Daoy (cell line): ENCODE measurements around the gene FSCN2. TPM values are rescaled to one million over a fixed set of nuclear protein-coding genes. Genes with fewer than 3 reads are reported as not detected.
A peak's percentile ranks its signal among the peaks of the same experiment; 100 is the strongest.

Experiments used
- DNase-seq: peaks from one replicate; pipeline ENCODE4 v3.0.0-alpha.2; 2015; ENCODE audit warnings: low read depth
- total RNA-seq: library from RNA; depleted of rRNA; stranded (reverse); fragments of >200 nt; shearing (Covaris generic); gene quantifications from 2 replicates; pipeline ENCODE4 v1.2.3, GENCODE V29; 2014

Gene FSCN2
- total RNA-seq, 1 experiment from 2014 or later = 0.17 TPM

GRCh38 chr17:81512562-81513371 lies 15.4 kb upstream of the FSCN2 start, which contains the start of gene ACTG1:
TSS of gene ACTG1 (minus strand) at chr17:81512799. CDS start at chr17:81512354, 445 bp downstream.
- peak; percentile 95 for DNase-seq

DNA sequence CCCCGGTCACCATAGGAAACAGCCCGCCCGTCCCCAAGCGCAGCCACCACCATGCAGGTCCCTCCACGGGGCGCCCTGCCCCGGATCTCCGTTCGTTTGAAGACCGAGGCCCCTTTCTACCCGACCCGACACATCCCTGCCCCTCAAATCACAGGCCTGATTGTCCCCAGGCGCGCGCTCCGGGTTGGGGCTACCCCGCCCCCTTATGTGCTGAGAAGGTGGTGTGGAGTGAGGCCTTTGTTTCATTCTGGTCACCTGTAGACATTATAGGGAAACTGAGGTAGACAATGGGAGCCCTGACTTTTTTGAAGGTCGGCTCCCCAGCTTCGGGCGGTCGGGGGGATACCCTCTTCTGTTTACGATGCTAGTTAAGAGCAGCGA lies 14.8 kb upstream of the FSCN2 start:
- DNase-seq = peak; percentile 83

GRCh38 chr17:81513753-81514488 lies 14.3 kb upstream of the FSCN2 start:
- peak; percentile 84 for DNase-seq

DNA sequence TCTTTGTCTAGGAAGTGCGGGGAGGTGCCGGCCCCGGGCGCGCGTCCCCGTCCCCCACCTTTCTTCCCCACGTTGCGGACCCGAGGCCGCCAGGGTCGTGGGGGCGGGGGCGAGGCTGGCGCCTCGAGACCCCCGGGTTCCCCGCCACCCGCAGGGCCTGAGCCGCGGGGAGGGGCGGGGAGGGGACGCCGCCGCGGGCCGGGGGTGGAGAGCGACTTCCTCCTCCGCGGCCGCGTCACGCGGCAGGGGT lies 13.8 kb upstream of the FSCN2 start:
- DNase-seq = no peak

DNA sequence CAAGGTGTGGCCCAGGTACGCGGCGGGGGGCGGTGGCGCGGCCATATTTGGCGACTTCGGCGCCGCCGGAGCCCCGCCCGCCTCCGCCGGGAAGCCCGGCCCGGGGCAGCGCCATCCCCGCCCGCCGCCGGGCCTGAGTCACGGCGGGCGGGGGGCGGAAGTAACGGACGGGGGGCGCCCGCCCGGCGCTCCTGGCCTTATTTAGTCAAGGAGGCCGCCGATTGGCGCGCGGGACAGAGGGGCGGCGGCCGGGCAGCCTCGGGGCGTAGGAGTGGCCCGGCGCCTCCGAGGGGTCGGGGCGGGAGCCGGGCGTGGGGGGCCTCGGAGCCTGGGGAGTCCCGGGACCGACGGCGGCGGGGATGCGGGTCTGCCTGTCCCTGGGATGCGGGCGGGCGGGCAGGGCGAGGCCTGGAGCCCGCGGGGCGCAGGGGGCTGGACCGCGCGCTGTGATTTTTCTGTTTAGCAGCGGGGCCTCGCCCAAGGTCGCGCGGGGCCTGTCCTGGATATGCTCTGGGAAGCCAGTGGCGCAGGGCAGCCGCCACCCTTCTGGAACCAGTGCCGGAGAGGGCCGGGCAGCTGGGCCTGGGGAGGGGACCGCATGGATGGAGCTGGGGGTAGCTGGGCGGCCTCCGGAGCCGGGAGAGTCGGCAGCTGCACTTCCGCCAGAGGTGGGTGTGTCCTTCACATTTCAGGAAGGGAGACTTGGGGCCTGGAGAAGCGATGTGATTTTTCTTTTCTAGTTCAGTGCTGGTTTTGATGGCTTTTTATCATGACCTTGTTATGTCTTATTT lies 13.2 kb upstream of the FSCN2 start:
- peak; percentile 93 for DNase-seq

GRCh38 chr17:81515530-81516041 lies 12.6 kb upstream of the FSCN2 start:
- DNase-seq = no peak

GRCh38 chr17:81516439-81516838 lies 11.7 kb upstream of the FSCN2 start:
- peak; percentile 15 for DNase-seq

- DNase-seq = no peak
Measured at GRCh38 chr17:81517009-81517338, 11.2 kb upstream of the FSCN2 start.

DNA sequence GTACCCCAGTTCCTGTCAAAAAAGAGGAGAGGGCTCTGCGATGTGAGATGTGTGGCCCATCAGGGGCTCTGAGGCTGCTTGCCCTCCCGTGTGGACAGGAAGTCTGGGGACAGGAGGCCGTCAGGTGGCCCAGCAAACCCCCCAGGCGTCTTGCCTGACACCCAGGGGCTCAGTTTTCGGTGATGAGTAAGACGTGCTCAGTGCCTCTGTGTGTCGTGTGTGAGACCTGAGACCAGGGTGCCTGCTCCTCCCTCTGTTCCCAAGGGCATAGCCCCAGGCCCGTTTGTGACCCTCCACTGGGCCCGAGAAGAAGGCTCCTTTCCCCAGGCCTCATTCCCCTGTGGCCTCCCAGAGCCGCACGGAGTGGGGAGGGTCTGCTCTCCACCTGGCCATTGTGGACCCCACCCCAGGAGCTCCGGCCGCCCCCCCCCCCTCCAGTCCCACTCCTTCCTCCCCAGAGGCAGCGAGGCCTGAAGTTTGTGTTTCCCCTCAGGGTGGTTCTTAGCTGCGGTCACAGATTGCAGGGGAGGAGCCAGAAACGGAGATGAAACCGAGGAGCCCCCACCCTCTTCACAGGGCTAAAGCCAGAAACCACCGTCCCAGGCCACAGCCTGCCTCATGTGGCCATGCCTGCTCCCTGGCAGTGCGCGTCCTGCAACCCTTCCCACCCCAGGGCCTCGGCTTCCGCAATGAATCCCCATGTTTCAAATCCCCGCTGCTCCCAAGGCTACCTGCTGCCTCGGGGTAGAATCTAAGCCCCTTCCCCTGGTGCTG lies 10.7 kb upstream of the FSCN2 start:
- DNase-seq = peak; percentile 42

- DNase-seq = peak; percentile 11
Measured at GRCh38 chr17:81518113-81518784, 9.9 kb upstream of the FSCN2 start.

- peak; percentile 75 for DNase-seq
Measured at GRCh38 chr17:81518785-81519283, 9.3 kb upstream of the FSCN2 start.

- DNase-seq = peak; percentile 80
Measured at GRCh38 chr17:81519284-81520020, 8.7 kb upstream of the FSCN2 start.

GRCh38 chr17:81520021-81520901 lies 7.9 kb upstream of the FSCN2 start:
- peak; percentile 11 for DNase-seq

- no peak for DNase-seq
Measured at GRCh38 chr17:81522491-81523401, 5.4 kb upstream of the FSCN2 start.

DNA sequence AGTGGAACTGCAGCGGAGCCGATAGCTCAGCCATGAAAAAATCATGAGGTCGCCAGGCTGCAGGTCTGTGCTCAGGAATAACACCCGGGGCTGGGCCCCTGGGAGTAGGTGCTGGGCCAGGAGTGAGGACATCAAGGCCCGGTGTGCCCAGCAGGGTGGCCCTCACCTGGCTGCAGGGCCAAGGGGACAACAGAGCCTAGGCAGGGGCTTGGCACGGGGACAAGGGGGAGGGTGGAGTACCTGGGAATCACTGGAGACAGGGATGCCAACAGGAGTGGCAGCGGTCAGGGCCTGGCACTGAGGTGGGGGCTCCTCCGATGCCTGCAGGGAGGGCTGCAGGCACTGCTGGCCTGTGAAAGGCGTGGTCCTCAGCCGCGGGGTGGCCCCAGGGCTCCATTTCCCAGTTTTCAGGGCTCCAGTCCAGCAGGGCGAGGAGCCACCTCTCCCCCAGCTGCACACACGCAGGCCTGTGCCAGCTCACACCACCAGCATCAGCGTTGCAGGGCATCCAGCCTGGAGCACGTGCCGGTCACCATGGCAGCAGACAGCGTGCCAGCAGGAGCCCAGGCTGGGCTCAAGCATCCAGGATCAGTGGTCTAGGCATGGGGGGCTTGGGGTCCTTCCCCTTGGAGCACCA lies 4.7 kb upstream of the FSCN2 start:
- peak; percentile 54 for DNase-seq

GRCh38 chr17:81524039-81524864 lies 3.9 kb upstream of the FSCN2 start:
- no peak for DNase-seq

- DNase-seq = no peak
Measured at GRCh38 chr17:81524865-81525159, 3.4 kb upstream of the FSCN2 start.
